Tibial artery (tissue), 4 donors: Measurements from ENCODE around the gene GRIK4.
A peak's percentile ranks its signal among the peaks of the same experiment; 100 is the strongest.

Experiments
- DNase-seq, 2 donors: peaks; one replicate each; pipeline ENCODE4 v3.0.0-alpha.2; 2019
- H3K27ac ChIP-seq, 2 donors: fragments of 200-600 bp; sonication (generic) in 1 of 2; 1 replicate in 1 of 2; 2 replicates in 1 of 2; pipeline ENCODE4 v1.5.1; 2018 to 2019; ENCODE audit warnings: mild to moderate bottlenecking in 1 of 2
- H3K27me3 ChIP-seq, 2 donors: fragments of 200-600 bp; sonication (generic) in 1 of 2; one replicate each; pipeline versions ENCODE4 v1.5.1 to v1.6.0; 2016 to 2019
- H3K36me3 ChIP-seq, 3 donors: fragments of 200-600 bp; sonication (generic) in 2 of 3; one replicate each; pipeline ENCODE4 v1.5.1; 2016 to 2019; ENCODE audit warnings: mild to moderate bottlenecking in 2 of 3
- H3K4me1 ChIP-seq, 4 donors: fragments of 200-600 bp; sonication (generic) in 2 of 4; 1 replicate in 3 of 4; 2 replicates in 1 of 4; pipeline ENCODE4 v1.5.1; 2016 to 2019
- H3K4me3 ChIP-seq, 2 donors: fragments of 200-600 bp; sonication (generic) in 1 of 2; 1 replicate in 1 of 2; 2 replicates in 1 of 2; pipeline ENCODE4 v1.5.1; 2018 to 2019; ENCODE audit warnings: mild to moderate bottlenecking in 2 of 2
- H3K9me3 ChIP-seq, 3 donors: fragments of 200-600 bp; sonication (generic) in 1 of 3; one replicate each; pipeline ENCODE4 v1.5.1; 2016 to 2019
- intact Hi-C: fragments of 100-400 bp; cut with DNase I; formaldehyde crosslinking; loops from one replicate; pipeline ENCODE4 v1.15.0; 2023; ENCODE audit warnings: low total_unique reads
- TF ChIP-seq, protein P1 (sequence below), 2 experiments: fragments of 200-600 bp in 1 of 2; fragments of 450-650 bp in 1 of 2; IDR thresholded peaks; one replicate each; pipeline ENCODE4 v1.5.1; 2017 to 2019; ENCODE audit warnings: antibody characterized with exemption in 2 of 2, mild to moderate bottlenecking in 1 of 2, moderate library complexity in 1 of 2

Gene GRIK4

DNA sequence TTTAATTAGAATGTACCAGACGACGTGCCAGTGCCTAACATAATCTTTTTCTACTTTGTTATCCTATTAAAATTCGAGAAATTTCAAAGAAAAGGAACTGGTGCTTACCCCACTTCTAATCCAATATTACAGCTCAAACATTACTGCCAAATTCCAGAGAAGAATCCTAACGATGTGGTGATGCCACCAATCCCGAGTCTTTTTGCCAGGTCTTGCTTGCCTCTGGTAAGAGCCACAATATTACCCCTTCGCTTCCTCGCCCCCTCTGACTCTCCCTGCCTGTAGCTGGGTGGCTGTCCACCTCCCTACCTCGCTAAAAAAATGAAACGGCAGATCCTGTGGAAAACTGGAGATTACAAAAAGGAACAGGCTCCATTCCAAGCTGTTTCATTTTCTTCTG is 462.9 kb downstream of the GRIK4 start:
- TF ChIP-seq, protein P1, sequence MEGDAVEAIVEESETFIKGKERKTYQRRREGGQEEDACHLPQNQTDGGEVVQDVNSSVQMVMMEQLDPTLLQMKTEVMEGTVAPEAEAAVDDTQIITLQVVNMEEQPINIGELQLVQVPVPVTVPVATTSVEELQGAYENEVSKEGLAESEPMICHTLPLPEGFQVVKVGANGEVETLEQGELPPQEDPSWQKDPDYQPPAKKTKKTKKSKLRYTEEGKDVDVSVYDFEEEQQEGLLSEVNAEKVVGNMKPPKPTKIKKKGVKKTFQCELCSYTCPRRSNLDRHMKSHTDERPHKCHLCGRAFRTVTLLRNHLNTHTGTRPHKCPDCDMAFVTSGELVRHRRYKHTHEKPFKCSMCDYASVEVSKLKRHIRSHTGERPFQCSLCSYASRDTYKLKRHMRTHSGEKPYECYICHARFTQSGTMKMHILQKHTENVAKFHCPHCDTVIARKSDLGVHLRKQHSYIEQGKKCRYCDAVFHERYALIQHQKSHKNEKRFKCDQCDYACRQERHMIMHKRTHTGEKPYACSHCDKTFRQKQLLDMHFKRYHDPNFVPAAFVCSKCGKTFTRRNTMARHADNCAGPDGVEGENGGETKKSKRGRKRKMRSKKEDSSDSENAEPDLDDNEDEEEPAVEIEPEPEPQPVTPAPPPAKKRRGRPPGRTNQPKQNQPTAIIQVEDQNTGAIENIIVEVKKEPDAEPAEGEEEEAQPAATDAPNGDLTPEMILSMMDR (IDR thresholded peaks at IDR 0.05), result no peak
- H3K27me3 ChIP-seq, result peaks cover 0 to 57% of the 10 kb centered on the region in 2 donors
- DNase-seq, result no peak
- H3K27ac ChIP-seq, result no peak overlapping the region
- no peak overlapping the region for H3K4me3 ChIP-seq
- no peaks in the 10 kb centered on the region for H3K9me3 ChIP-seq
- H3K4me1 ChIP-seq, result no peaks in the 10 kb centered on the region
- no peaks in the 10 kb centered on the region for H3K36me3 ChIP-seq
- intact Hi-C loops, result no loop called here

DNA sequence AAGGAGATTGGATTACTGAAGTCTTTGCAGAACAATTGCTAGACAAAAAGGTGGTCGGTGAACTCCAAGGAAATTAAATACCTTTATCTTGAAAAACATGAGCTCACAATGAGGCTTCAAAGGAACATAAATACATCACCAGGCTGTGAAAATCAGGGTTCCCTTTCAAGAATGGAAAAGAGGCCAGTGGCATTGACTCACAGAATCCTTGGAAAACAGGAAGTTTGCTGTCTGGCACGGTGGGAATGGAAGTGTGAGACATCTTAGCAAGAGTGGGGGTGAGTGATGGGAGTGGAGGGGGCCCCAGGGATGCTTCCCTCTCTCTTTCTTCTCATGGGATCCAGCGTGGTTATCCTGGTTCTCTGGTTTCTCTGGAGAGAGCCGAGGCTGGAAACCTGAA is 463.4 kb downstream of the GRIK4 start:
- intact Hi-C loops, result no loop called here
- Histone ChIP-seq H3K4me1 (no peaks in the 10 kb centered on the region), H3K4me3 (no peak overlapping the region), H3K27ac (no peak overlapping the region), H3K9me3 (no peaks in the 10 kb centered on the region), H3K27me3 (peaks cover 0 to 57% of the 10 kb centered on the region in 2 donors), H3K36me3 (no peaks in the 10 kb centered on the region)
- DNase-seq, result no peak
- TF ChIP-seq, protein P1 (IDR thresholded peaks at IDR 0.05), result no peak

DNA sequence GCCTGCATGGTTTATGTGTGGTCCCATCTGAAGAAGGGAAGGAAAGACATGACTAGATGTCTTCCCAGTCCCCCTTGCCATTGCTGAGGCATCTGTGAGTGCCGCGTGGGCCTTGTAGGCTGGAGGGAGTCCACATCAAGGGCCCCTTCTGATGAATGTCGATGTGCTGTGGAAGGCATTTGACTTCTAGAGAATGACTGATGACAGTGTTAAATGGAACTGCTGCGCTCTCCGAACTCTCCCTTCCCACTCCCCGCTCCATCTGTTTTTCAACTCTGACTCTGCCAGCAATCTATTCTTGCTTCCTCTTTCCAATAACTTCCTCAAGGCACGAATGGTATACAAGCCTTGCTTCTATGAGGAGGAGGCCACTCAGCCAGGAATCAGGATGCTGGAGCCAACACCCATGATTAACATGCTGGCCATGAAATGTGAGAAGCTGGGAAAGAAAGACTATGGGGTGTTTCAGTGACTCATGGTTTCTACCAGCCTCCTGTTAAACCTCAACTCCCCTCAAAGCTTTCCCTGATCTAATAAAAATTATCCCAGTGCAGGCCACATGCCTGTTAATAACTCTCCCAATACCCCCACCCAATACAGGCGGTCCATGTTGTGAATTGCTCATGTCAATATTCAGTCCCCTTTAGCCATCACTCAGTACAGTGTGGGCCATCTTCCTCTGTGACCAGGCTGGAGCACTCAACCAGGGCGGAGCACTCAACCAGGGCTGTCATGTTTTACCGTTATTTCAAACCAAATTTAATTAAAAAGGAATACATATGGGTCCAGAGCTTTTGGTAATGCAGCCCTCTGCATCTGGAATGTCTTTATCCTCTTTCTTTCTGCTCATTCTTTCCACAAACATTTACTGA is 466.0 kb downstream of the GRIK4 start:
- Histone ChIP-seq H3K9me3 (no peaks in the 10 kb centered on the region), H3K27ac (no peak overlapping the region), H3K4me1 (no peaks in the 10 kb centered on the region), H3K4me3 (no peak overlapping the region), H3K27me3 (peaks cover 0 to 34% of the 10 kb centered on the region in 2 donors), H3K36me3 (no peaks in the 10 kb centered on the region)
- no peak for DNase-seq
- TF ChIP-seq, protein P1 (IDR thresholded peaks at IDR 0.05), result no peak
- intact Hi-C loops, result no loop called here

DNA sequence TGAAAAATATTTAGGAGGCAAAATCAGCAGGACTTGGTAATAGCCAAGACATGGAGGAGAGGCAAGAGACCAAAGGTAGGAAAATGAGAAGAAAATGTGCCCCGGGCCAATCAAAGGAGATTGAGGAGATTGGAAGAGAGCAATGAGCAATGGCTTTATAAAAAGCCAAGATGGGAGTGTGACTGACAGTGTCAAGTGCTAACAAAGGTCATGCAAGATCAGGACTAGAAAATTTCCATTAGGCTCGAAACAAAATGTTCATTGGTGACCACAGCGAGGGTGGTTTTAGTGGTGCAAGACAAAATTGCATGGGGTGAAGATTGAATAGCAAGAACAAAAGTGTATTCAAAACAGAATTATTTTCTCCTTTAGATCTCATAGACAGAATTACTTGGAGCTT is 467.2 kb downstream of the GRIK4 start:
- no peak for DNase-seq
- Histone ChIP-seq H3K27me3 (peaks cover 0 to 26% of the 10 kb centered on the region in 2 donors), H3K36me3 (no peaks in the 10 kb centered on the region), H3K9me3 (no peaks in the 10 kb centered on the region), H3K4me3 (no peak overlapping the region), H3K27ac (no peak overlapping the region), H3K4me1 (no peaks in the 10 kb centered on the region)
- intact Hi-C loops, result no loop called here
- TF ChIP-seq, protein P1 (IDR thresholded peaks at IDR 0.05), result no peak

DNA sequence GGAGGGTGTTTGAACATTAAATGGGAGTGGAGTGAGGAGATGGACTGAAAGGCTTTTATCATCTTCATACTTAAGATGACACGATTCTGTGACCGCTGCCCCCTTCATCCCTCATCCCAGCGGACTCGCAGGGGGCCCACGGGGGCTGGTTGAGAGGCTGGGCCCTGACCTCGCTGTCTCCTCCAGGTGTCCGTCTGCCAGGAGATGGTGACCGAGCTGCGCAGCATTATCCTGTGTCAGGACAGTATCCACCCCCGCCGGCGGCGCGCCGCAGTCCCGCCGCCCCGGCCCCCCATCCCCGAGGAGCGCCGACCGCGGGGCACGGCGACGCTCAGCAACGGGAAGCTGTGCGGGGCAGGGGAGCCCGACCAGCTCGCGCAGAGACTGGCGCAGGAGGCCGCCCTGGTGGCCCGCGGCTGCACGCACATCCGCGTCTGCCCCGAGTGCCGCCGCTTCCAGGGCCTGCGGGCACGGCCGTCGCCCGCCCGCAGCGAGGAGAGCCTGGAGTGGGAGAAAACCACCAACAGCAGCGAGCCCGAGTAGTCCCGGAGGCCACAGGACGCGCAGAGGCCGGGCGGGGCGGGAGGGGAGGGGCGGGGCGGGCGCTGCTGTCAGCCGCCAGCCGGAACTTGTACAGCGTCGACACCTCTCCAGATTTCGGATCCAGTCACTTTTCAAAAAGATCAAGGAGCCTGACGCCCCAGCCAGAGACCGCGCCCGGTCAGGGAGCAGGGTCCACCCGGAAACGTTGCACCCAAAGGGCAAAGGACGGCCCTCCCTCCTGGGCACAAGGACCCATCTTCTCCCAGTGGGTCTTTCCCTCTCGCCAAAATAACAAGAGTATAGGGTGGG is 474.4 kb downstream of the GRIK4 start:
- peaks cover 0 to 4% of the 10 kb centered on the region in 2 donors for H3K27me3 ChIP-seq
- H3K4me1 ChIP-seq, result peaks cover 0 to 12% (median 10%) of the 10 kb centered on the region in 4 donors
- H3K36me3 ChIP-seq, result no peaks in the 10 kb centered on the region
- TF ChIP-seq, protein P1 (IDR thresholded peaks at IDR 0.05), result peak in 1 of 2 experiments; percentile 28
- no peak overlapping the region for H3K27ac ChIP-seq
- peak overlapping the region; percentile 37 to 51 for H3K4me3 ChIP-seq
- intact Hi-C loops, result no loop called here
- DNase-seq, result no peak
- H3K9me3 ChIP-seq, result no peaks in the 10 kb centered on the region
